SK-N-SH (cell line): ENCODE data around the gene SLC6A11. TPM values are rescaled to one million over a fixed set of nuclear protein-coding genes. Genes with fewer than 3 reads are reported as not detected.

Experiments used
- CTCF ChIA-PET: fragments of 300-600, 350-600 bp; formaldehyde crosslinking; extraction: SDS; loops from one replicate; lab custom pipeline; 2021; lab: Yijun Ruan, JAX
- POLR2A ChIA-PET: fragments of 350-600 bp; sonication (Branson Sonifier 250); formaldehyde crosslinking; extraction: SDS; loops from one replicate; lab custom pipeline; 2020; ENCODE audit warnings: antibody characterized with exemption, inconsistent platforms; lab: Yijun Ruan, JAX
- DNase-seq: peaks from one replicate; pipeline ENCODE4 v3.0.0; 2012
- H2AFZ ChIP-seq: fragments of 200-600 bp; sonication (generic); 2 replicates; pipeline ENCODE4 v1.8.1; 2016; ENCODE audit warnings: antibody characterized with exemption, mild to moderate bottlenecking, low read depth
- H3F3A ChIP-seq: fragments of 200-600 bp; sonication (generic); replicated peaks from 2 replicates; pipeline ENCODE3; 2016; ENCODE audit warnings: antibody characterized with exemption, mild to moderate bottlenecking; ENCODE audit not compliant: insufficient read depth
- H3K27ac ChIP-seq, 2 experiments: fragments of 200-500 bp in 1 of 2; fragments of 200-600 bp in 1 of 2; sonication (Bioruptor generic) in 1 of 2; sonication (generic), shearing (Covaris generic) in 1 of 2; 2 replicates each; pipeline versions ENCODE4 v1.5.1 to v1.6.1; 2014 to 2016; ENCODE audit warnings: low read depth in 2 of 2, inconsistent platforms in 1 of 2, low read length in 1 of 2, mild to moderate bottlenecking in 1 of 2, mixed read lengths in 1 of 2
- H3K27me3 ChIP-seq: fragments of 200-600 bp; sonication (generic), shearing (Covaris generic); 2 replicates; pipeline ENCODE4 v1.6.1; 2016; ENCODE audit warnings: mixed run types; ENCODE audit not compliant: insufficient read depth
- H3K36me3 ChIP-seq, 2 experiments: fragments of 200-500 bp in 1 of 2; fragments of 200-600 bp in 1 of 2; sonication (Bioruptor generic) in 1 of 2; sonication (generic) in 1 of 2; replicated peaks in 1 of 2; 2 replicates each; pipeline versions ENCODE3 to v1.5.1; 2014 to 2016; ENCODE audit warnings: low read length in 1 of 2, mild to moderate bottlenecking in 1 of 2; ENCODE audit not compliant: insufficient read depth in 2 of 2, control insufficient read depth in 1 of 2
- H3K4me1 ChIP-seq, 2 experiments: fragments of 200-500 bp in 1 of 2; fragments of 200-600 bp in 1 of 2; sonication (Bioruptor generic) in 1 of 2; sonication (generic), shearing (Covaris generic) in 1 of 2; 2 replicates each; pipeline versions ENCODE4 v1.5.1 to v1.6.1; 2014 to 2016; ENCODE audit warnings: low read depth in 1 of 2, low read length in 1 of 2, mixed run types in 1 of 2; ENCODE audit not compliant: insufficient read depth in 2 of 2, control insufficient read depth in 1 of 2
- H3K4me2 ChIP-seq: fragments of 200-600 bp; sonication (generic), shearing (Covaris generic); 2 replicates; pipeline ENCODE4 v1.6.1; 2017; ENCODE audit warnings: mixed run types
- H3K4me3 ChIP-seq, 2 experiments: fragments of 200-500 bp in 1 of 2; fragments of 200-600 bp in 1 of 2; sonication (Bioruptor generic) in 1 of 2; sonication (generic), shearing (Covaris generic) in 1 of 2; 2 replicates each; pipeline versions ENCODE4 v1.5.1 to v1.8.1; 2014 to 2016; ENCODE audit warnings: low read depth in 2 of 2, inconsistent platforms in 1 of 2, low read length in 1 of 2, mild to moderate bottlenecking in 1 of 2, mixed read lengths in 1 of 2, moderate library complexity in 1 of 2
- H3K79me2 ChIP-seq: fragments of 200-600 bp; sonication (generic); 2 replicates; pipeline ENCODE4 v1.8.1; 2017; ENCODE audit warnings: mild to moderate bottlenecking; ENCODE audit not compliant: insufficient read depth
- H3K9ac ChIP-seq: fragments of 200-600 bp; sonication (generic); 2 replicates; pipeline ENCODE4 v1.6.1; 2017; ENCODE audit warnings: mixed run types
- H3K9me2 ChIP-seq: fragments of 200-600 bp; sonication (generic); 2 replicates; pipeline ENCODE4 v1.6.1; 2017; ENCODE audit warnings: mixed run types
- H3K9me3 ChIP-seq: fragments of 200-600 bp; sonication (generic); 2 replicates; pipeline ENCODE4 v1.6.1; 2017; ENCODE audit warnings: mixed run types, mild to moderate bottlenecking, moderate library complexity
- H4K20me1 ChIP-seq: fragments of 200-600 bp; sonication (generic); 2 replicates; pipeline ENCODE4 v1.6.1; 2017; ENCODE audit warnings: mild to moderate bottlenecking, mixed run types; ENCODE audit not compliant: insufficient read depth
- CHD2 ChIP-seq: fragments of 150-350 bp; IDR thresholded peaks from 2 replicates; pipeline ENCODE4 v1.6.1; 2018; ENCODE audit warnings: low read length; ENCODE audit not compliant: partially characterized antibody
- CTCF ChIP-seq: fragments of 200-600 bp; sonication (generic); IDR thresholded peaks from 2 replicates; pipeline ENCODE4 v1.6.1; 2017; ENCODE audit warnings: antibody characterized with exemption, mild to moderate bottlenecking, moderate library complexity
- FOXJ3 ChIP-seq: sonication (generic); formaldehyde crosslinking; IDR thresholded peaks from 2 replicates; pipeline ENCODE4 v1.5.1; 2020; ENCODE audit warnings: mild to moderate bottlenecking, missing genetic modification reagents
- GATA2 ChIP-seq: sonication (generic); formaldehyde crosslinking; IDR thresholded peaks from 2 replicates; pipeline ENCODE4 v1.5.0; 2020; ENCODE audit warnings: mild to moderate bottlenecking, missing genetic modification reagents
- IRF3 ChIP-seq: fragments of 150-350 bp; IDR thresholded peaks from 2 replicates; pipeline ENCODE4 v1.6.1; 2016; ENCODE audit warnings: mild to moderate bottlenecking, low read depth, low read length
- JUND ChIP-seq: IDR thresholded peaks from 2 replicates; pipeline ENCODE4 v1.4.0; 2012
- MAX ChIP-seq: IDR thresholded peaks from 2 replicates; pipeline ENCODE4 v1.4.0; 2012; ENCODE audit warnings: low read depth
- MXI1 ChIP-seq: IDR thresholded peaks from 2 replicates; pipeline ENCODE4 v1.6.1; 2012; ENCODE audit warnings: mild to moderate bottlenecking, low read depth, low read length, improper control_type of control experiment
- NFIC ChIP-seq: IDR thresholded peaks from 2 replicates; pipeline ENCODE4 v1.4.0; 2012; ENCODE audit warnings: borderline replicate concordance
- NRF1 ChIP-seq: IDR thresholded peaks from 2 replicates; pipeline ENCODE4 v1.6.1; 2012; ENCODE audit warnings: low read depth, mild to moderate bottlenecking, low read length
- POLR2AphosphoS5 ChIP-seq: IDR thresholded peaks from 2 replicates; pipeline ENCODE4 v1.6.1; 2012; ENCODE audit warnings: low read depth, low read length
- RCOR1 ChIP-seq: fragments of 150-350 bp; IDR thresholded peaks from 2 replicates; pipeline ENCODE4 v1.6.1; 2017; ENCODE audit warnings: antibody characterized with exemption, low read length
- RFX5 ChIP-seq: IDR thresholded peaks from 2 replicates; pipeline ENCODE4 v1.6.1; 2012; ENCODE audit warnings: mild to moderate bottlenecking, improper control_type of control experiment, low read length
- SIN3A ChIP-seq: IDR thresholded peaks from 2 replicates; pipeline ENCODE4 v1.6.1; 2012; ENCODE audit warnings: low read depth, mild to moderate bottlenecking, low read length, moderate library complexity, borderline replicate concordance
- TEAD4 ChIP-seq: IDR thresholded peaks from 2 replicates; pipeline ENCODE4 v1.4.0; 2012; ENCODE audit warnings: mild to moderate bottlenecking, borderline replicate concordance; ENCODE audit not compliant: insufficient read depth
- USF1 ChIP-seq: IDR thresholded peaks from 2 replicates; pipeline ENCODE4 v1.4.0; 2012; ENCODE audit warnings: low read depth, borderline replicate concordance
- YY1 ChIP-seq: IDR thresholded peaks from 2 replicates; pipeline ENCODE4 v1.4.0; 2012; ENCODE audit warnings: low read depth, mild to moderate bottlenecking
- ZBTB33 ChIP-seq: IDR thresholded peaks from 2 replicates; pipeline ENCODE4 v1.4.0; 2012; ENCODE audit warnings: low read depth, borderline replicate concordance
- WGBS: methylation state at CpG from one replicate; pipeline ENCODE4 v1.1.6; 2017; ENCODE audit warnings: low lambda C conversion rate; 5-methylcytosine and 5-hydroxymethylcytosine counted together
- polyA plus RNA-seq, 3 experiments: library from polyadenylated mRNA; depleted of rRNA; stranded (reverse); fragments of >200 nt; gene quantifications; 2 replicates each; pipeline ENCODE4 v1.2.3, GENCODE V29; 2012

SLC6A11 gene
- polyA plus RNA-seq, 1 of the 3 experiments (the other 2 are of a cell fraction), result 0.03 TPM

- H3K27ac ChIP-seq, result no peak overlapping the region
- no peak overlapping the region for H2AFZ ChIP-seq
- WGBS, result 8% methylated on average over 2 of the region's 2 CpGs
- H3K27me3 ChIP-seq, result no peaks in the 10 kb centered on the region
- H3K4me3 ChIP-seq, result no peak overlapping the region
- H3K9ac ChIP-seq, result no peak overlapping the region
- H3K9me2 ChIP-seq, result no peaks in the 10 kb centered on the region
- H3K9me3 ChIP-seq, result no peaks in the 10 kb centered on the region
- ChIA-PET POLR2A (no interaction called here), CTCF (no interaction called here)
- no peaks in the 10 kb centered on the region for H3K36me3 ChIP-seq
- H3K79me2 ChIP-seq, result no peaks in the 10 kb centered on the region
- no peaks in the 10 kb centered on the region for H4K20me1 ChIP-seq
- H3F3A ChIP-seq, result no peaks in the 10 kb centered on the region
- no peaks in the 10 kb centered on the region for H3K4me1 ChIP-seq
- DNase-seq, result no peak
- H3K4me2 ChIP-seq, result no peak overlapping the region
- TF ChIP-seq USF1 (no peak), TEAD4 (no peak), IRF3 (no peak), CHD2 (no peak), MXI1 (no peak), SIN3A (no peak), ZBTB33 (no peak), RCOR1 (no peak), CTCF (no peak), NRF1 (no peak), FOXJ3 (CRISPR knock-in tag) (no peak), POLR2AphosphoS5 (no peak), JUND (no peak), MAX (no peak), RFX5 (no peak), NFIC (no peak), YY1 (no peak), GATA2 (CRISPR knock-in tag) (no peak)
These were observed 11.8 kb upstream of the SLC6A11 start for GRCh38 chr3:10804183-10804648.
